HepG2 (cell line): ENCODE data around the gene ERC1. TPM values are rescaled to one million over a fixed set of nuclear protein-coding genes. Genes with fewer than 3 reads are reported as not detected.

Experiments
- ATAC-seq: fragments of 200-7000 bp; cut with Tn5 transposase; 3 replicates; pipeline ENCODE4 v1.9.1; 2020; ENCODE audit warnings: mild to moderate bottlenecking, moderate library complexity
- BruUV-seq: library from RNA; stranded (reverse); fragments of 400-500 nt; replicated peaks from 2 replicates; lab custom pipeline; 2021; lab: Mats Ljungman, UMichigan
- CTCF ChIA-PET: fragments of 300-600 bp; formaldehyde crosslinking; extraction: SDS; loops from one replicate; lab custom pipeline; 2021; ENCODE audit warnings: low total read pairs, inconsistent platforms, low intra/inter-chr PET ratio; lab: Yijun Ruan, JAX
- POLR2A ChIA-PET: fragments of 350-600 bp; sonication (Branson Sonifier 250); formaldehyde crosslinking; loops from one replicate; lab custom pipeline; 2020; ENCODE audit warnings: antibody characterized with exemption, inconsistent platforms; lab: Yijun Ruan, JAX
- DNase-seq: peaks from one replicate; pipeline ENCODE4 v3.0.0-alpha.2; 2015; ENCODE audit warnings: low spot score
- FAIRE-seq: peaks from 3 replicates; lab custom pipeline; 2011; peaks lifted over from hg19 to GRCh38; lab: Jason Lieb, UNC
- H2AFZ ChIP-seq: one replicate; pipeline ENCODE4 v1.6.1; 2011; ENCODE audit warnings: low read length, inconsistent platforms
- H3K27ac ChIP-seq: fragments of 300-600 bp; 3 replicates; pipeline ENCODE4 v1.8.0; 2011; ENCODE audit warnings: mixed run types, mild to moderate bottlenecking, mixed read lengths, low read length, inconsistent platforms; ENCODE audit not compliant: insufficient read depth; ENCODE audit errors: extremely low read length
- H3K27me3 ChIP-seq, 2 experiments: fragments of 200-600 bp in 1 of 2; 2 replicates in 1 of 2; 3 replicates in 1 of 2; pipeline versions ENCODE4 v1.6.0 to v1.8.0; 2011; ENCODE audit warnings: low read length in 2 of 2, mild to moderate bottlenecking in 2 of 2, moderate library complexity in 2 of 2, inconsistent platforms in 1 of 2; ENCODE audit not compliant: insufficient read depth in 2 of 2, control insufficient read depth in 1 of 2
- H3K36me3 ChIP-seq, 2 experiments: fragments of 200-600 bp in 1 of 2; replicated peaks in 1 of 2; 2 replicates in 1 of 2; 3 replicates in 1 of 2; pipeline versions ENCODE4 v1.5.1 to v1.8.0; 2011; ENCODE audit warnings: low read length in 2 of 2, inconsistent platforms in 1 of 2; ENCODE audit not compliant: insufficient read depth in 2 of 2, control insufficient read depth in 1 of 2
- H3K4me1 ChIP-seq: 2 replicates; pipeline ENCODE4 v1.5.1; 2012; ENCODE audit warnings: low read length, inconsistent platforms; ENCODE audit not compliant: insufficient read depth
- H3K4me2 ChIP-seq: 2 replicates; pipeline ENCODE4 v1.6.0; 2011; ENCODE audit warnings: low read depth, low read length, inconsistent platforms
- H3K4me3 ChIP-seq, 3 experiments: fragments of 200-600 bp in 1 of 3; sonication (generic), shearing (Covaris generic) in 1 of 3; replicated peaks in 1 of 3; 2 replicates each; pipeline ENCODE4 v1.5.1; 2011 to 2016; ENCODE audit warnings: low read length in 3 of 3, inconsistent platforms in 2 of 3, low read depth in 2 of 3, mild to moderate bottlenecking in 2 of 3, control low read depth in 1 of 3, mixed read lengths in 1 of 3; ENCODE audit not compliant: insufficient read depth in 1 of 3
- H3K79me2 ChIP-seq: one replicate; pipeline ENCODE4 v1.6.1; 2011; ENCODE audit warnings: low read length, inconsistent platforms; ENCODE audit not compliant: insufficient read depth
- H3K9ac ChIP-seq: 2 replicates; pipeline ENCODE4 v1.6.0; 2011; ENCODE audit warnings: mild to moderate bottlenecking, low read depth, low read length, inconsistent platforms; ENCODE audit not compliant: insufficient read depth
- H3K9me3 ChIP-seq: 2 replicates; pipeline ENCODE4 v1.5.1; 2012; ENCODE audit warnings: mild to moderate bottlenecking, low read length
- H4K20me1 ChIP-seq: 2 replicates; pipeline ENCODE4 v1.6.0; 2011; ENCODE audit warnings: inconsistent platforms, mild to moderate bottlenecking, low read length, moderate library complexity; ENCODE audit not compliant: insufficient read depth
- BORCS8-MEF2B ChIP-seq: sonication (generic); formaldehyde crosslinking; IDR thresholded peaks from 2 replicates; pipeline ENCODE4 v1.8.0; 2022; ENCODE audit warnings: mild to moderate bottlenecking, missing genetic modification reagents
- CEBPB ChIP-seq: IDR thresholded peaks from 2 replicates; pipeline ENCODE4 v1.6.1; 2011; ENCODE audit warnings: low read depth, low read length, improper control_type of control experiment, borderline replicate concordance
- CREM ChIP-seq, 2 experiments: sonication (generic) in 1 of 2; formaldehyde crosslinking in 1 of 2; IDR thresholded peaks; 2 replicates each; pipeline versions ENCODE4 v1.4.0 to v1.6.1; 2016 to 2020; ENCODE audit warnings: antibody characterized with exemption in 1 of 2, mild to moderate bottlenecking in 1 of 2, missing genetic modification reagents in 1 of 2
- DNMT3B ChIP-seq: conservative IDR thresholded peaks from 2 replicates; pipeline ENCODE4 v1.6.1; 2016; ENCODE audit warnings: missing biosample characterization, control low read depth
- E2F1 ChIP-seq: sonication (generic); formaldehyde crosslinking; IDR thresholded peaks from 2 replicates; pipeline ENCODE4 v1.5.0; 2020; ENCODE audit warnings: missing genetic modification reagents
- IRF2 ChIP-seq: IDR thresholded peaks from 2 replicates; pipeline ENCODE4 v1.6.1; 2018; ENCODE audit warnings: missing genetic modification reagents, missing compliant biosample characterization
- MYC ChIP-seq: sonication (generic); formaldehyde crosslinking; IDR thresholded peaks from 2 replicates; pipeline ENCODE4 v1.9.0; 2021; ENCODE audit warnings: missing genetic modification reagents, borderline replicate concordance
- SNAPC5 ChIP-seq: sonication (generic); formaldehyde crosslinking; IDR thresholded peaks from 2 replicates; pipeline ENCODE4 v1.8.1; 2023; ENCODE audit warnings: mild to moderate bottlenecking, missing genetic modification reagents, borderline replicate concordance
- TBL1XR1 ChIP-seq: fragments of 150-350 bp; IDR thresholded peaks from 2 replicates; pipeline ENCODE4 v1.6.1; 2014; ENCODE audit warnings: borderline replicate concordance, low read length; ENCODE audit not compliant: partially characterized antibody
- ZBTB3 ChIP-seq: sonication (generic); formaldehyde crosslinking; IDR thresholded peaks from 2 replicates; pipeline ENCODE4 v1.4.0; 2020; ENCODE audit warnings: low read depth, mild to moderate bottlenecking, moderate library complexity, missing genetic modification reagents, borderline replicate concordance
- ZBTB38 ChIP-seq: sonication (generic); formaldehyde crosslinking; IDR thresholded peaks from 2 replicates; pipeline ENCODE4 v1.5.1; 2020; ENCODE audit warnings: mild to moderate bottlenecking, missing genetic modification reagents
- ZBTB39 ChIP-seq: sonication (generic); formaldehyde crosslinking; IDR thresholded peaks from 2 replicates; pipeline ENCODE4 v1.5.0; 2020; ENCODE audit warnings: missing genetic modification reagents
- WGBS: methylation state at CpG from one replicate; pipeline ENCODE4 v1.1.6; 2017; ENCODE audit warnings: low lambda C conversion rate; 5-methylcytosine and 5-hydroxymethylcytosine counted together
- in situ Hi-C: cut with HindIII; loops from 2 replicates; pipeline ENCODE4 v1.10.0; 2017; ENCODE audit warnings: low pct_unique_long_range_greater_than_20kb; ENCODE audit not compliant: extremely low pct_ligation_motif_present
- intact Hi-C: fragments of 100-400 bp; cut with micrococcal nuclease; formaldehyde crosslinking; loops from one replicate; pipeline ENCODE4 v1.10.0; 2022; ENCODE audit not compliant: unreplicated experiment
- polyA plus RNA-seq, 8 experiments: library from polyadenylated mRNA; depleted of rRNA in 3 of 8; stranded (reverse) in 7 of 8; unstranded in 1 of 8; fragments of >200 nt; fragmentation: Illumina TruSeq in 4 of 8; extraction: Trizol in 4 of 8; gene quantifications; 2 replicates each; pipeline versions ENCODE4 v1.2.1 to v1.2.3, GENCODE V29; 2011 to 2016; ENCODE audit warnings: low read depth in 4 of 8, missing spikeins in 1 of 8, mixed read lengths in 1 of 8; ENCODE audit not compliant: insufficient read depth in 1 of 8
- total RNA-seq, 5 experiments: library from RNA; depleted of rRNA; stranded (reverse); fragments of >200 nt; fragmentation: Illumina TruSeq; extraction: Trizol; gene quantifications; 2 replicates each; pipeline ENCODE4 v1.2.3, GENCODE V29; 2016; ENCODE audit warnings: low read depth in 1 of 5

ERC1 gene
- total and polyA plus RNA-seq, 2 of the 13 experiments (the other 11 are each of a cell fraction or from before 2014, with no cell fraction given), result 6.1 to 12.4 TPM

GRCh38 chr12:1509413-1510052 is 518.5 kb downstream of the ERC1 start:
- FAIRE-seq, result no peak

More at GRCh38 chr12:1509413-1510052, 518.5 kb downstream of the ERC1 start:
- in situ Hi-C loops, result no loop called here
- ATAC-seq, result no peak
- Histone ChIP-seq H3K79me2 (no peaks in the 10 kb centered on the region), H3K36me3 (no peaks in the 10 kb centered on the region), H3K4me3 (no peak overlapping the region), H3K4me2 (no peak overlapping the region), H2AFZ (no peak overlapping the region), H3K9me3 (no peaks in the 10 kb centered on the region), H3K27me3 (peaks cover 1 to 22% of the 10 kb centered on the region in 2 experiments), H3K9ac (no peak overlapping the region), H3K4me1 (no peaks in the 10 kb centered on the region), H4K20me1 (no peaks in the 10 kb centered on the region), H3K27ac (no peak overlapping the region)
- no TSS peak for BruUV-seq
- 48% methylated on average over 14 of the region's 14 CpGs for WGBS
- TF ChIP-seq CEBPB (no peak), MYC (CRISPR knock-in tag) (no peak), CREM (IDR thresholded peaks at IDR 0.05) (no peak), CREM (CRISPR knock-in tag; IDR thresholded peaks at IDR 0.05) (no peak), IRF2 (CRISPR knock-in tag) (no peak), E2F1 (CRISPR knock-in tag) (no peak), ZBTB39 (CRISPR knock-in tag) (no peak), ZBTB3 (no peak), SNAPC5 (CRISPR knock-in tag) (no peak), BORCS8-MEF2B (no peak), TBL1XR1 (no peak), DNMT3B (no peak), ZBTB38 (CRISPR knock-in tag) (no peak)
- DNase-seq, result no peak
- CTCF ChIA-PET, result no interaction called here
- intact Hi-C loops, result no loop called here
- POLR2A ChIA-PET, result no interaction called here
